Vagina (tissue), 2 donors: Measurements from ENCODE around the gene ATP1B3.

Experiments used
- CTCF ChIP-seq, 3 experiments: fragments of 450-650 bp in 2 of 3; fragments of 200-600 bp in 1 of 3; sonication (generic) in 1 of 3; IDR thresholded peaks; one replicate each; pipeline ENCODE4 v1.5.1; 2017 to 2019; ENCODE audit warnings: antibody characterized with exemption in 3 of 3, mild to moderate bottlenecking in 2 of 3, moderate library complexity in 2 of 3
- POLR2A ChIP-seq, 2 donors: fragments of 450-650 bp; IDR thresholded peaks; one replicate each; pipeline ENCODE4 v1.6.1; 2017; ENCODE audit warnings: antibody characterized with exemption in 2 of 2, mild to moderate bottlenecking in 2 of 2, moderate library complexity in 2 of 2

- TF ChIP-seq POLR2A (IDR thresholded peaks at IDR 0.05) = no peak
- TF ChIP-seq CTCF (IDR thresholded peaks at IDR 0.05) = no peak
These were observed 506 bp upstream of the ATP1B3 start for GRCh38 chr3:141875893-141876380.
